OCI-LY1 (cell line): ENCODE measurements around the gene SNTG2.

Experiments
- CTCF ChIP-seq: fragments of 200-600 bp; sonication (generic), shearing (Covaris generic); IDR thresholded peaks from 2 replicates; pipeline ENCODE4 v1.5.1; 2017; ENCODE audit warnings: mild to moderate bottlenecking, antibody characterized with exemption, low read length, moderate library complexity, mixed read lengths
- EZH2 ChIP-seq: fragments of 200-600 bp; sonication (generic), shearing (Covaris generic); IDR thresholded peaks from 2 replicates; pipeline ENCODE4 v1.8.0; 2017; ENCODE audit warnings: borderline replicate concordance, mixed run types, mild to moderate bottlenecking, antibody characterized with exemption, low read length, moderate library complexity, mixed read lengths

GRCh38 chr2:1054399-1054798, 103.8 kb downstream of the SNTG2 start:
- TF ChIP-seq CTCF (no peak), EZH2 (no peak)
